LHCN-M2 (cell line): ENCODE data around the gene NECAB3. TPM values are rescaled to one million over a fixed set of nuclear protein-coding genes. Genes with fewer than 3 reads are reported as not detected.

Source experiments
- DNase-seq: peaks from one replicate; pipeline ENCODE4 v3.0.0-alpha.2; 2012; ENCODE audit warnings: low read depth
- total RNA-seq: library from RNA; depleted of rRNA; stranded (reverse); fragments of >200 nt; gene quantifications from 2 replicates; pipeline ENCODE4 v1.2.3, GENCODE V29; 2014

NECAB3 gene
- total RNA-seq, 1 experiment from 2014 or later: 47.5 TPM

DNA sequence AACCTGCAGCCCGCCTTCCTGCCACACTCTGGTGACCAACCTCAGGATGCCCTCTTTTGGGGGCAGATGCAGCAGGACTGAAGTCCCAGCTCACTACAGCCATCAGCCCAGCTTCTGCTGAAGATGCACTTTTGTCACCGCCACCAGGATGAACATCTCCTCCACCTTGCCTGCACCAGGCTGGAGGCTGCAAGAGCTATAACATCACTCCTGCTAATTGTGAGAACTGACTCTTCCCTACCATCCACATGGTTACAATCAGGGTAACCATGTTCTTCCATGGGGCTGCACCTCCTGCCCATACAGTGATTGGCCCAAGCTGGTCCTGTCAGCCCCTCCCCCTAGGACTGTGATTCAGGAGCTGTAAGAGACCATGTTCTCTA lies 9.5 kb downstream of the NECAB3 start:
- no peak for DNase-seq

DNA sequence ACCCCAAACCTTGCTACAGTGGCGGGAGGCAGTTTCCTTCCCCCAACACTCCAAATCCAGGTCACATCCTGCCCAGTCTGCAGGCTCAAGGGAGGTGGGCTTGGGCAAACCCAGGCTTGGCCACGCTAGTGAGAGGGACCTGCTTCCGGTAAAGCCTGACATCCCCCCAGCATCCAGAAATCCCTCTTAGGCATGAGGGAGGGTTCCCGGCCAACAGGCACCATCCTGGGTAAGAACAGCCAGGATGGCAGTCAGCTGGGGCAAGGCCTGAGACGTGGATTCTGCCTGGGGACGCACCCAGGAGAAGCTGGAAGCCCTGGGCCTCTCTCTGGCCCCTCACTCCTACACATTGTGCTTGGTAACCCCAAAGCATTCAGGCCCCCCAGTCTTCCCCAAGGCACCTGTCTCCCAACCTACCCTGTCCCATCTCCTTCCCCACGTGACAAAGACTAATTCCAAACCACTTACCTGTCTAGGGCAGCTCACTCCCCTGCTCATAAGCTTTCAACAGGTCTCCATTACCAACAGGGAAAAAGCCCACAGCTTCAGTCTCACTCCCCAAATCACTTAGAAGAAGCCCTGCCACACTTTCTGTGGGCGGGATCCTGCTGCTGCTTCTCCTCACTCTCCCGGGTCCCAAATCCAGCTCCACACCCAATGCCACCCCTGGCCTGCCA lies 10.0 kb downstream of the NECAB3 start:
- DNase-seq: no peak

DNA sequence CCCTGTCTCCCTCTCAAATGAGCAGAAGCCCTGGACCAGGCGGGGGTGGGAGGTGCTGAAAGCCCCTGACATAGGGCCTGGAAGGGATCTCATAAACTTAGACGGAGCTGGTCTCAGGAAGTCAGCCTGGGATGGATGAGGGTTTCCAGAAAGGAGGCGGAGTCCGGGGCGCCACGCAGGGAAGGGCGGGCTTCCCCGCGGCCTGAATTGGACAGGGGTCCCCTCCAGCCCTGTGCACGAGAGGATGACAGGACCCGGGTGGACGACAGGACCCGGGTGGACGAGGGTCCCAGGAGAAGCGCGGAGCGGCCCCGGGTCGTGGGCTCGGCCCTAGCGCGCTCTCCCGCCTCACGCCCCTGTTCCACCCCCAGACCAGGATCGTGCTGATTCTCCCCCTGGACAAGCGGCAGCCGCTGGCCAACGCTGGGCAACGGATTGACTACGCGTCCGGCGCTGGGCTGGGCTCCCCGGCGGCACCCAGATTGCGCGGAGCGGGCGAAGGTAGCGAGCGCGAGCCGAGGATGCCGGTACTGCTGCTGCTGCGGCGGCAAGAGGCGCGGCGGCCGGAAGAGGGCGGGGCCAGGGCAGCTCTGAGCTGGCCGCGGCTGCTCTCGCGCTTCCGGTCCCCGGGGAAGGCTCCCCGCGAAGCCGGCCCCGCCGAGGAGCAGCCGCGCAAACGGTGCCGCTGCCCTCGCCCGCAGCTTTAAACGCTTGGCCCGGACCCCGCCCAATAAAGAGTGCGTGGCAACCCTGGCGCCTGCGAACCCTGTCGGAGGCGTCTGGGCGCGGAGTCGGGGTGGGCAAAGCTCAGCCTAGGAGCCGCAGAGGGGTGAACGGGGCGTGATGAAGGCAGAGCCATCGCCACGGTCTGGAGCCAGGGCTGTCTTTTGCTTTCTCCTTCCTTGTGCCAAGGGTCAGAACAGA lies 10.8 kb downstream of the NECAB3 start:
- DNase-seq: peak; percentile 65

DNA sequence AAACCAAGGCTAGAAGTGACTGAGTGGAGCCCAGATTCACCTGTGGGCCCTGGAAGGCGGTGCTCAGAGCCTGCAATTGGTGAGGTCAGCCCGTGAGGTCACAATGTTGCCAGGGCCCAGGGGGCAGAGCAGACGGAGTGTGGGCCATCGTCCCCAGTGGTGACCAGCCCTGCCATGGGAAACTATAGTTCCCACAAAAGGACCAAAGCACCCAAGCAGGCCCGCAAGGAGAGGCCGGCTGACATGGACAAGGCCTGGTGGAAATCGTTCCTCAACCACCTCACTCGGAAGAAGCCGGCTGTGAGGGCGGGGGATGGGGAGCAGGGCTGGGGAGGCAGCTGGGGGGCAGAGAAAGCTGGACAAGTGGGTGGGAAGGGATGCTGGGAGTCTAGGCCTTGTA lies 12.1 kb downstream of the NECAB3 start, which contains the start of gene C20orf144:
TSS of gene C20orf144 (plus strand) at position 156 of the 400 bp plus-strand sequence. CDS start at position 175, 19 bp downstream.
- no peak for DNase-seq

DNA sequence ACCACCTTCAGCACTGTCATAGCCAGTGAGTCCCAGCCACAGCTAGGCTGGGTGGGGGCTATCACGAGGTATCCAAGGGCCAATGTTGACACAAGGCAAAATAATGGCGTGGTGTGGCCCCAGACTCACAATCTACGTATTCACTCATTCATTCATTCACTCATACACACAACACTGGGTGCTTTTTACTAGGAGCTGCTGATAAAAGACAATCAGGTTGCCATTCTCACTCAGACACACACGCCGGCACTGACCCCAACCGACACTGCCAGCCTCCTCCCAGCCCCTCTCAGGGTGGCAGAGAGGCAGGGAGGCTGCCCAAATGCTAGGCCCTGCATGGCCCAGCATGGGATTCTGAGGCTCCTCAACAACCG lies 13.6 kb downstream of the NECAB3 start:
- DNase-seq: no peak

DNA sequence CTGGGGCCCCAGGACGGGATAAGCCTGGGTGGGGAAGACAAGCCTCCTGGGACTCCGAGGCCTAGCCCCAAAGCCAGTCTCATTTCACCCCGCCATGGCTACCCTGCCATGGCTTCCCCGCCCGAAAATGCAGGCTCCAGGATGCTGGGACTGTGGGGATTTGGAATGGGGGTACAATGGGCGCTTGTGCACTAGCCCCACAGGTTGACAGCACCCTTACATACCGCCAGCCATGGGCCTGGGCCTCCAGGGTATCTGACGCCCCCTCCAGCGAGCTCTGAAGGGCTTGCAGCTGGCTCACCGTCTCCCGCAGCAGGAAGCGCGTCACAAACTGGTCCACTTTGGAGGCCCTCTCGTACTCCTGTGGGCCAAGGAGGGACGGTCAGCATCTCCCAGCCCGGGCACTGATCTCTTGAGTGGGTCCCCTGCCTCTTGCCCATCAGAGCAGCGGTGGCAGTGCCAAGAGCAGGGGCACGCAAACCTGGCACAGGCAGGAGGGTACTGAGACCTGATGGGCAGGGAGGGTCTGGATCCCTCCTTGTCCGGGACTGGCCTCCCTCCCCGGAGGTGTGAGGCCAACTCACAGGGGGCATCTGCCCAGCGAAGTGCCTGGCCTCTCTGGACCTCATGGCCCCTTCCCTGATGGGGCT lies 14.1 kb downstream of the NECAB3 start:
- no peak for DNase-seq

DNA sequence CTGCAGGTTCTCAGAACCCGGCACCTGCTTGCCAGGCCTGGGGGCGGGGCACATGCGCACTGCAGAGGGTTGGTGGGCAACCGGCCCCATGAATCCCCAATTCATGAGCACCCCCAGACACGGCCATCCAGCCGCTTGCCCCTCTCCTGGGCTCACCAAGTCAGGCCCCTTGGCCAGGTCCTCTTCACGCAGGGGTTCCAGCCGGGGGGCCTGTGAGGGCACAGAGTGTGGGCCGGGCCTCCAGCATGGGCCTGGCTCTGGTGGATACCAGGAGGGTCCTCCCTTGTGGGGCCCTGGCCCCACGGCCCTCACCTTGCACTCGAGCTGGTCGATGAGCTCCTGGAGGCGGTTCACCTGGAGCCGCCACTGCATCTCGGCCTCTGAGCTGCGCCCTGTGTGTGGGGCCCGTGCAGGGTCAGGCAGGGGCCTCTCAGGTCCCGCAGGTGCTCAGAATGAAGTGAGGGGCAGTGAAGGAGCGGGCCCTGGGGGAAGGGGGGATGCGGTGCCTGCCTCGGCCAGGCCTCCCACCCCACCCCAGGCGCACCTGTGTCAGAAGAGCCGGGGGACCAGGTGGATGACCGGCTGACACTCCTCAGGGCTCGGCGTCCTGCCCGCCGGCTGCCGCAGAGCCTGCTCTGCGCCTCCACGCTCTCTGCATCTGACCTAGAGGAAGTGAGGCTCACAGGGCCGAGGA lies 14.7 kb downstream of the NECAB3 start:
- DNase-seq: no peak

DNA sequence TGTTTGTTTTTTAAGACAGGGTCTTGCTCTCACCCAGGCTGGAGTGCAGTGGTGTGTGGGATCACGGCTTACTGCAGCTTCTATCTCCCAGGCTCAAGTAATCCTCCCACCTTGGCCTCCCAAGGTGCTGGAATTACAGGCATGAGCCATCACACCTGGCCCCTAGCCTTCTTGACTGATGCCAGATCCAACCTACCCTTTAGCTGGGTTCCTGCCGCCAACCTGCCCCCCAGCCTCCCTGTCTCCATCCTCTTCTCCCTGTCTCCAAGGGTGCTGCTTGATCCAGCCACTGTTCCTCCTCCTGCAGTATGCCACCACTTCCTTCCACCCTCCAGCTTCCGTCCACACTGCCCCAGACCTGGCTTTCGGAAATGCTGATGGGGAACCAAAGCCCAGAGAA lies 15.3 kb downstream of the NECAB3 start:
- no peak for DNase-seq

DNA sequence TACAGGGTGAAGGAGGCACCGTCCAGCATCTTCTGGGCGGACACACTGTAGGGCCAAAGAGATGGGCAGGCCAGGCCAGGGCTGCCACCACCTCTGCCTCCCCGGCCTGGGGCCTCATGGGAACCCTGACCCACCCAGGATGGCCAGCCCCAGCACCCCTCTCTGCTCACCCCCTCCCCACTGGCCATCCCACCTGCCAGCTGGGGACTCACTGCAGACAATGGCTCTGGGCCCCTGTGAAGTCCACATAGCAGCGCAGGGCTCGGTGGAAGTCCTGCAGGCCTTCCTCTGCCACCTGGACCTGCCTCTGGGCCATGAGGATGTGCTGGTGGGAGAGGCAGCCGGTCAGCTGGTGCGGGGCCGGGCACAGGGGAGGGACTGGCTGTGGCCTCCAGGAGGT lies 15.7 kb downstream of the NECAB3 start:
- no peak for DNase-seq

DNA sequence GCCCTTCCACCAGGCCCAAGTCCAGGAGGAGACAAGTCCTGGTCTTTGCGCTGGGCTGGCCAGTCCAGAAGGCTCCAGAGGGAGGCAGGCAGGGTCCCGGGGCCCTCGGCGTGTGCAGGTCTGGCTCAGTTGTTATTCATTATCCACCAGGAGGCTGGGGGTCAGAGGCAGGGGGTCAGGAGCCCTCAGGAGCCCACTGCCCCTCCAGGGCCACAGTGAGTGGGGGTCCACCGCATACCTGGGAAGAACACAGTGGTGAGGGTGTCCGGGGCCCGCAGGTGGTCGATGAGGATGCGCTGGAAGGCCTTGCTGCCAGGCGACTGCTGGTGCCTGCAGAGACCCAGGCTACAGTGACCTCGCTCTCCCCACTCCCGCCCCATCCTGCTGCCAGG lies 16.5 kb downstream of the NECAB3 start:
- DNase-seq: no peak

DNA sequence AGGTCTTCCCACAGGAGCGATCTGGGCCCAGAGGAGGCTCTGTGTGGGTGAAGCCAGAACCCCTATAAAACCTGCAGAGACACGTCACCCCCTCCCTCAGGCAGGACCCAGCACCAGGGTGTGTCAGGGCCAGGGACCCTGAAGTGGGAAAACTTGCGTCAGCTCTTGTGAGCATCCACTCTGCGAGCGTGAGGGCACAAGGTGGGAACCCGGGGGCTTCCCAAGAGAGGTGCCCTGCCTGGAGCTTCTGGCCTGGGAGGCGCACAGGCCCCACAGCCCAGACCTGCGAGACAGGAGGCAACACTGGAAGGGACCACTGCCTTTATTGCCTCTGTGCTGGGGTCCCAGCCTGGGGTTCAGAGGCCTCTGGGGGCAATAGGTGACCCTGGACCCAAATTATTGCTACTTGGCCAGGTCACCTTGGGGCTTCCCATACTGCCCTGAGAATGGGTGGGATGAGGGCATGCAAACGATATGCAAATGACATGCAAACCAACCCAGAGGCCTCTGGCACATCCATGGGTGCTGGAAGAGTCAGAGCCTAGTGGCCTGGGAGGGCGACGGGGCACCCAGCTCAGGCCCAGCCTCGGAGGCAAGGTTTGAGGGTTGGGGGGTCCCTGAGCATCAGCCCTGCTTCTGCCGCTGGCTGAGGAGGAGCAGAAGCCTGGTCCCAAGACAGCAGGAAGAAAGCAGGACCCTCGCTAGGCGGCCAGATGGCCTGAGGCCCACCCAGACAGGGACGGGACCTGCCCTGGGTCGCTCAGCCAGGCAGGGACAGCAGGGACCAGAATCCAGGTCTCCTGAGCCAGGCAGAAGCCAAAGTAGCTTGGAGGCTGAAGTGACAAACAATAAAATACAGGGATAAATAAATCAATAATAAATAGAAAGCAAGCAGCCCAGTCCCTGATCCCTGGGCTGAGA lies 17.2 kb downstream of the NECAB3 start:
- no peak for DNase-seq

DNA sequence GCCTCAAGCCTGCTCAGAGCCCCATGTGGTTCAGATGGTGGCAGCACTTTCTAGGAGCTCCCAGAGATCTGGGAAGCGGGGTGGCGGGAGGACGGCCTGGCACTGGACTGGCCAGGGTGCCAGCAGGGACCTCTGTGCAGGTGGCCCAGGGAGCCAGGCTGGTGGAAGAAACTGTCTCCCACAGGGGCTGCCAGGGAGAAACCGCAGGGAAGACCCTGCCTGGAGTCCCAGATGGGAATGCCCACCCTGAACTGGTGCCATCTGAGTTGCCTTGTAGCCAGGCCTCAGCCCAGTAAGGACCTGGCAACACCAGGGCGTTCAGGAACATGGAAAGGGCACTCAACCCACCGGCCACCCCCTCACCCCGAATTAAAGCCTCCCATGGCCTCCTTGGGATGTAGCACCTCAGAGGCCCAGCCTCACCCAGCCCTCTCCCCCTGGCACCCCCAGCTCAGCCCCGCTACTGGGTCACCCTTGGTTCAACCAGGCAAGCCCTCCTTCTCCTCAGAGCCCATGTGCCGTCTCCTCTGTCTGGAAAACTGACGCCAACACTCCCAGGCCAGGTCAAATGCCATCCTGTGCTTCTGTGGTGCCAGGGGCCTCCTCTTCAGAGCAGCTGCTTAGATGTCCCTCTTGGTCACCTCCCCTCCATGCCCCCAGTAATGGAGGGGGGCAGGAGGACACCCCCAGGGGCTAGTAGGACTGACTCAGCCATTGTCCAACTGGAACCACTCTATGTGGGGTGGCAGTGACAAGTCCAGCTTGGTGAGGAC lies 18.0 kb downstream of the NECAB3 start:
- DNase-seq: no peak

DNA sequence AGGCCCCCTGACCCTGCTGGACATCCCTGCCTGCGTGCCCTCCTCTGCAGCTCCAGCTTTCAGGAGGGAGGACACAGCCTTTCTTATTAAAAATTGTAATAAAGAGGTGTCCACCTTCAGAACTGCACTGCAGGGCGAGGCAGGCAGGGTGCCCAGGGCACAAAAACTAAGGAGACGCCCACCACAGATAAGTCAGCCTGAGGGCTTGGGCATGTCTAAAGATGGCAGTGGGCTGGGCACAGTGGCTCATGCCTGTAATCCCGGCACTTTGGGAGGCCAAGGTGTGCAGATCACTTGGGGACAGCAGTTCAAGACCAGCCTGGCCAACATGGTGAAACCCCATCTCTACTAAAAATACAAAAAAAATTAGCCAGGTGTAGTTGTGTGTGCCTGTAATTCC lies 19.1 kb downstream of the NECAB3 start:
- no peak for DNase-seq

DNA sequence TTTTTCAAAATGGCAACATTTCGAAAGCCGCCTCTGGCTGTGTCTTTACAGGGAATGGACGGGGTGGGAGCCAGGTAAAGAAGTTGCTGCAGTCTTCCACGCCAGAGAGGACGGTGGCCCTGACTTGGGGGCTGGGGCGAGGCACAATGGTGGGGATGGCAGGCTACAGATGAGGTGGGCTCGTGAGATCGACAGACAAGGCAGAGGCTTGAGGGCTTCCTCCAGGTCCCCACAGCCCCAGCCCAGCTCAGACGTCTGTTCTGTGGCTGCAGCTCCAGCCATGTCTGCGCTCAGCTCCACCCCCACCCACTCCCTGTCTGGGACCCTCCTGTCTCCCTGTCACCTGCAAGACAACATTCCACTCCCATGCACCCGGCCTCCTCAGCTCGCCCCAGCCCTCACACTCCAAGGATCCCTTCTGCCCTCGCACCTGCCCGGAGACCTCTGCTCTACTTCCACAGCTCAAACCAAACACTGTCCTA lies 19.5 kb downstream of the NECAB3 start:
- DNase-seq: no peak

DNA sequence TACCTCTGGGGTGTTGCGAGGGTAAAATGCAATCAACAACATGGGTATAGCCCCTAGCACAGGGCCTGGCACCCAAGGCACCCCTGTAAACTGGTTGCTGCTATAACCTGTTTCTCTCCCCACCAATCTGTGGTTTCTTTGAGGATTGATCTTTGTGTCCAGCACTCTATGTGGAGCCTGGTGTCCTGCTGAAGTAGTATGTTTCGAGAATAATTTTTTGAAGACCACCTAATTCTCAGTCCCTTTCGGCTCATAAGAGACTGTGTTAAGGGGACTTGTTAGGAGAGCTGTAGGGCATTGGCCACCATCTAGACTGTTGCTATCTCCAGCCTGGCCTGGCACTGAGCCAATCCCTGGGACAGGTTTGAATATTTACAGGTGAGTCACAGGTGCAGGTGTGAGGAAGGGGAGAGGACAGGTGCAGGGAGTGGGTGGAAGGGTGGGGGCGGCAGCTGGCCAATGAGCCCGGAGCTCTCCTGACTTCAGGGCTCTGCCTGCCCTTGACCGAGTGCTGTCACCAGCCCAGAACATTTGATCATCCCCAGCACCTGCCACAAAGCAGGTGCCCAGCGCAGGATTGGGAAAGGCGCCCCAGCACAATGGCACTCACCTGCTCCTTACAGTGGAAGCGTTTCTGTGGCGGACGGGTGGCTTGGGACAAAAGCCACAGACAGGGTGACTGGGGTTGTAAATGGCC lies 20.2 kb downstream of the NECAB3 start:
- DNase-seq: no peak

DNA sequence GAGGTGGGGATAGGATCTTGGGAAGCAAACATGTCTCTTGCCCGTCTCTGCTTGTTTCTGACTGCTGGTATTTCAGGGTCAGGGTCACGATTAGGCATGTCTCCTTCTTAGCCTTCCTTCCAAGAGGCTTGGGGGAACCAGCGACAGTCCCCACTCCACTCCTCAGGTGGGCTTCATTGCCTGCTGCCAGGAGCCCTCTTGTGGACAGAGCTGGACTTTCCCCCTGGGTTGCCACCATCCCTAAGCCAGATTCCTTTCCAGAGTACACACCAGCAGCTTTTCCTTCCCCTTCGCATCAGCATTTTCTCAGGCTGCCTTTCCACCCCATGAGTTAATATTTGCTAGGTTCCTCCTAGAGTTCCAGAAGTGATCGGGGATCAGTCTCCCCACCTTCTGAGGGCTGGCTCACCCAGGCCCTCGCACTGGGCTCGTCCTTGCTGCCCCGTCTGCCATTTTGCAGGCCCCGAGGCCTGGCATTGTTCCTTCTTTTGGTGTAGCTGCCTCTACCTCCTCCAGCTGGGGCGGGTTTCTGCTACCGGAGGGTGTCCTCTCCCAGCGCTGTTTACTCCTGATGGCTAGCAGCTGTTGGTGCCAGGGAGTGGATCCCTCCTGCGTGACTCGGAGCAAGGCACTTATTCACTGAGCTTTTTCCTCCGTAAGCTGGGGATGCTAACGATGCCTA lies 20.9 kb downstream of the NECAB3 start:
- DNase-seq: peak; percentile 57

DNA sequence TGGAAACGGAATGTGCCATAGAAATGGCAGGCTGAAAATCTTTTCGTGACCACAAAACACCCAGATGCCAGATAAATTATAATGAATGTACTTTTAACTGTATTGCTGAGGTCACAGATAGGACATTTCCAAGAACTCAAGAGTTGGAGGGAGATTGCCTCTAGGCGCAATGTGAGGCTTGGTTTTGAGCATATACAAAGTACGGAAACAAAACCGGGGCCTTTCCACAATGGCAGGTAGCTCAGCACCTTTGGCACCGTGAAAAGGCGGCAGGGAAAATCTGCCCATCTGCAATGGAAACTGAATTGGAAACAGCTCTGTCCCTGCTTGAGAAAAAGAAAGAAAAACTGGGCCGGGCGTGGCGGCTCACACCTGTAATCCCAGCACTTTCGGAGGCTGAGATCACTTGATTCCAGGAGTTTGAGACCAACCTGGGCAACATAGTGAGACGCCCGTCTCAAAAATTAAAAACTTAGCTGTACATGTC lies 22.6 kb downstream of the NECAB3 start:
- DNase-seq: no peak
